Natural killer cell (primary cell): ENCODE data around the gene VPS50. TPM values are rescaled to one million over a fixed set of nuclear protein-coding genes. Genes with fewer than 3 reads are reported as not detected.
"Not testable (repeated sequence)": the region's sequence is repeated elsewhere in the genome, so short reads cannot be mapped to it uniquely, and the experiment has no call there.

Source experiments
- ATAC-seq, 3 donors: fragments of 150-1000 bp in 2 of 3; fragments of 200-7000 bp in 1 of 3; cut with Tn5 transposase; 1 replicate in 1 of 3; 2 replicates in 2 of 3; pipeline ENCODE4 v1.10.0; 2021; ENCODE audit warnings: mild to moderate bottlenecking in 2 of 3, moderate library complexity in 2 of 3
- DNase-seq, 2 donors: peaks; one replicate each; pipeline versions ENCODE4 v3.0.0 to v3.0.0-alpha.2; 2013 to 2021; ENCODE audit warnings: mixed read lengths in 1 of 2
- H3K27ac ChIP-seq: one replicate; pipeline ENCODE4 v1.5.1; 2013; ENCODE audit warnings: mild to moderate bottlenecking, low read length
- H3K27me3 ChIP-seq: one replicate; pipeline ENCODE4 v1.6.1; 2013; ENCODE audit warnings: low read length; ENCODE audit not compliant: control insufficient read depth, insufficient read depth
- H3K36me3 ChIP-seq: one replicate; pipeline ENCODE4 v1.6.1; 2013; ENCODE audit warnings: low read length; ENCODE audit not compliant: control insufficient read depth, insufficient read depth
- H3K4me1 ChIP-seq: one replicate; pipeline ENCODE4 v1.6.1; 2013; ENCODE audit warnings: low read length; ENCODE audit not compliant: control insufficient read depth, insufficient read depth
- H3K4me3 ChIP-seq: one replicate; pipeline ENCODE4 v1.5.1; 2013; ENCODE audit warnings: low read length
- H3K9me3 ChIP-seq: one replicate; pipeline ENCODE4 v1.6.1; 2013; ENCODE audit warnings: low read length; ENCODE audit not compliant: control insufficient read depth, insufficient read depth
- H3K27ac Mint-ChIP-seq, 2 donors: one replicate each; pipeline ENCODE4 v1.8.0; 2022; ENCODE audit warnings: mild to moderate bottlenecking in 2 of 2, mixed read lengths in 2 of 2, moderate library complexity in 1 of 2
- H3K27me3 Mint-ChIP-seq, 2 donors: one replicate each; pipeline ENCODE4 v1.8.0; 2022; ENCODE audit warnings: low read depth in 2 of 2, mixed read lengths in 2 of 2
- H3K36me3 Mint-ChIP-seq: one replicate; pipeline ENCODE4 v1.8.0; 2022; ENCODE audit warnings: mixed read lengths
- H3K4me1 Mint-ChIP-seq, 2 donors: one replicate each; pipeline ENCODE4 v1.8.0; 2022; ENCODE audit warnings: mixed read lengths in 2 of 2
- H3K4me3 Mint-ChIP-seq: one replicate; pipeline ENCODE4 v1.8.0; 2022; ENCODE audit warnings: mild to moderate bottlenecking, moderate library complexity, mixed read lengths
- H3K9me3 Mint-ChIP-seq, 2 donors: one replicate each; pipeline ENCODE4 v1.8.0; 2022; ENCODE audit warnings: mixed read lengths in 2 of 2
- CTCF ChIP-seq: fragments of 200-600 bp; IDR thresholded peaks from one replicate; pipeline ENCODE4 v1.8.0; 2022; ENCODE audit warnings: antibody characterized with exemption
- WGBS: methylation state at CpG from one replicate; pipeline ENCODE4 v1.1.7; 2013; ENCODE audit warnings: missing lambda C conversion rate; ENCODE audit not compliant: insufficient coverage; 5-methylcytosine and 5-hydroxymethylcytosine counted together
- intact Hi-C: fragments of 100-400 bp; cut with micrococcal nuclease; formaldehyde crosslinking; loops from one replicate; pipeline ENCODE4 v1.14.2; 2022
- total RNA-seq, 4 donors: library from RNA; stranded (reverse); fragments of 120-200 nt in 1 of 4; gene quantifications; one replicate each; pipeline versions ENCODE4 v1.2.3 to v1.2.4, GENCODE V29; 2013 to 2022

The VPS50 gene
- total RNA-seq, 3 donors from 2014 or later (not counting 1 experiment from before 2014, with no cell fraction given), result 29.0 to 32.8 (median 31.7) TPM

GRCh38 chr7:93364806-93365205, 132.6 kb downstream of the VPS50 start:
- DNase-seq (no peak), ATAC-seq (no peak)
- no peak for TF ChIP-seq CTCF
- Mint-ChIP-seq H3K4me3 (no peak overlapping the region), H3K9me3 (peaks cover 5 to 7% of the 10 kb centered on the region in 2 donors), H3K36me3 (no peaks in the 10 kb centered on the region), H3K4me1 (no peaks in the 10 kb centered on the region), H3K27ac (no peak overlapping the region), H3K27me3 (peaks cover 4 to 6% of the 10 kb centered on the region in 2 donors)
- WGBS, result 100% methylated on average over 1 of the region's 1 CpG
- H3K27ac ChIP-seq, result no peak overlapping the region
- no peaks in the 10 kb centered on the region for H3K27me3 ChIP-seq
- no peaks in the 10 kb centered on the region for H3K9me3 ChIP-seq
- H3K4me3 ChIP-seq, result no peak overlapping the region
- intact Hi-C loops, result no loop called here
- no peaks in the 10 kb centered on the region for H3K36me3 ChIP-seq
- no peaks in the 10 kb centered on the region for H3K4me1 ChIP-seq

GRCh38 chr7:93365341-93365740, 133.2 kb downstream of the VPS50 start:
- H3K9me3 ChIP-seq, result no peaks in the 10 kb centered on the region
- peaks cover 5 to 7% of the 10 kb centered on the region in 2 donors for H3K9me3 Mint-ChIP-seq
- no peaks in the 10 kb centered on the region for H3K36me3 ChIP-seq
- ATAC-seq (no peak), DNase-seq (no peak)
- no peak overlapping the region for H3K27ac ChIP-seq
- no peaks in the 10 kb centered on the region for H3K27me3 ChIP-seq
- H3K4me3 ChIP-seq, result no peak overlapping the region
- H3K27ac Mint-ChIP-seq, result no peak overlapping the region
- peaks cover 4 to 6% of the 10 kb centered on the region in 2 donors for H3K27me3 Mint-ChIP-seq
- no peaks in the 10 kb centered on the region for H3K4me1 Mint-ChIP-seq
- no peaks in the 10 kb centered on the region for H3K36me3 Mint-ChIP-seq
- 92% methylated on average over 1 of the region's 1 CpG for WGBS
- intact Hi-C loops, result no loop called here
- no peaks in the 10 kb centered on the region for H3K4me1 ChIP-seq
- H3K4me3 Mint-ChIP-seq, result no peak overlapping the region
- no peak for TF ChIP-seq CTCF

- no peak for TF ChIP-seq CTCF
- Mint-ChIP-seq H3K4me1 (no peaks in the 10 kb centered on the region), H3K4me3 (no peak overlapping the region), H3K36me3 (no peaks in the 10 kb centered on the region), H3K9me3 (peaks cover 5 to 7% of the 10 kb centered on the region in 2 donors), H3K27me3 (peaks cover 4 to 6% of the 10 kb centered on the region in 2 donors), H3K27ac (no peak overlapping the region)
- Histone ChIP-seq H3K27me3 (no peaks in the 10 kb centered on the region), H3K4me3 (no peak overlapping the region), H3K27ac (no peak overlapping the region), H3K9me3 (no peaks in the 10 kb centered on the region), H3K36me3 (no peaks in the 10 kb centered on the region), H3K4me1 (no peaks in the 10 kb centered on the region)
- ATAC-seq, result no peak
- intact Hi-C loops, result no loop called here
- no CpG with 5 or more reads among the region's 2 CpGs for WGBS
- no peak for DNase-seq
Measured at GRCh38 chr7:93366816-93367215, 134.7 kb downstream of the VPS50 start.

- Histone ChIP-seq H3K4me1 (no peaks in the 10 kb centered on the region), H3K27ac (no peak overlapping the region), H3K9me3 (no peaks in the 10 kb centered on the region), H3K27me3 (no peaks in the 10 kb centered on the region), H3K4me3 (no peak overlapping the region), H3K36me3 (no peaks in the 10 kb centered on the region)
- peaks cover 5 to 7% of the 10 kb centered on the region in 2 donors for H3K9me3 Mint-ChIP-seq
- DNase-seq (no peak), ATAC-seq (no peak)
- no peaks in the 10 kb centered on the region for H3K36me3 Mint-ChIP-seq
- no peaks in the 10 kb centered on the region for H3K4me1 Mint-ChIP-seq
- 78% methylated on average over 1 of the region's 2 CpGs for WGBS
- H3K27ac Mint-ChIP-seq, result no peak overlapping the region
- intact Hi-C loops, result no loop called here
- H3K4me3 Mint-ChIP-seq, result no peak overlapping the region
- no peak for TF ChIP-seq CTCF
- H3K27me3 Mint-ChIP-seq, result peaks cover 4 to 6% of the 10 kb centered on the region in 2 donors
Measured at GRCh38 chr7:93367254-93367653, 135.1 kb downstream of the VPS50 start.

- H3K27me3 ChIP-seq, H3K36me3 ChIP-seq, ATAC-seq, H3K4me1 Mint-ChIP-seq, H3K27ac ChIP-seq, H3K4me1 ChIP-seq, DNase-seq, H3K36me3 Mint-ChIP-seq, H3K27ac Mint-ChIP-seq, H3K4me3 ChIP-seq, intact Hi-C loops, H3K4me3 Mint-ChIP-seq, H3K9me3 Mint-ChIP-seq, H3K9me3 ChIP-seq: not testable (repeated sequence)
- 100% methylated on average over 1 of the region's 3 CpGs for WGBS
- H3K27me3 Mint-ChIP-seq, result peaks cover 12 to 15% of the 10 kb centered on the region in 2 donors
Measured at GRCh38 chr7:93370937-93371336, 138.8 kb downstream of the VPS50 start.
